GM23248 (cell line): ENCODE results near the gene CYP39A1. TPM values are rescaled to one million over a fixed set of nuclear protein-coding genes. Genes with fewer than 3 reads are reported as not detected.
A peak's percentile ranks its signal among the peaks of the same experiment; 100 is the strongest.

ENCODE experiments used
- DNase-seq: peaks from one replicate; pipeline ENCODE4 v3.0.0-alpha.2; 2015
- H2AFZ ChIP-seq: fragments of 200-600 bp; sonication (generic); 2 replicates; pipeline ENCODE4 v1.6.1; 2016; ENCODE audit warnings: antibody characterized with exemption
- H3F3A ChIP-seq: fragments of 200-600 bp; sonication (generic); 2 replicates; pipeline ENCODE4 v1.6.1; 2016; ENCODE audit warnings: mild to moderate bottlenecking, antibody characterized with exemption, mixed run types; ENCODE audit not compliant: insufficient read depth
- H3K27ac ChIP-seq: fragments of 200-600 bp; sonication (generic); 2 replicates; pipeline ENCODE4 v1.5.1; 2016; ENCODE audit warnings: mild to moderate bottlenecking
- H3K27me3 ChIP-seq: fragments of 200-600 bp; sonication (generic); replicated peaks from 2 replicates; pipeline ENCODE4 v1.6.1; 2016; ENCODE audit warnings: mild to moderate bottlenecking; ENCODE audit not compliant: insufficient read depth
- H3K36me3 ChIP-seq: fragments of 200-600 bp; sonication (generic); 2 replicates; pipeline ENCODE4 v1.6.1; 2016; ENCODE audit warnings: low read depth, mild to moderate bottlenecking
- H3K4me1 ChIP-seq: fragments of 200-600 bp; sonication (generic); 2 replicates; pipeline ENCODE4 v1.6.1; 2016; ENCODE audit warnings: mild to moderate bottlenecking; ENCODE audit not compliant: insufficient read depth
- H3K4me2 ChIP-seq: fragments of 200-600 bp; sonication (generic); one replicate; pipeline ENCODE4 v1.6.1; 2016; ENCODE audit warnings: mild to moderate bottlenecking; ENCODE audit not compliant: unreplicated experiment
- H3K4me3 ChIP-seq: fragments of 200-600 bp; sonication (generic); 2 replicates; pipeline ENCODE4 v1.5.1; 2016; ENCODE audit warnings: mild to moderate bottlenecking
- H3K79me2 ChIP-seq: fragments of 200-600 bp; sonication (generic); 2 replicates; pipeline ENCODE4 v1.6.1; 2016; ENCODE audit warnings: mild to moderate bottlenecking; ENCODE audit not compliant: insufficient read depth
- H3K9ac ChIP-seq: fragments of 200-600 bp; sonication (generic); 2 replicates; pipeline ENCODE4 v1.6.1; 2016; ENCODE audit warnings: mild to moderate bottlenecking
- H3K9me2 ChIP-seq: fragments of 200-600 bp; sonication (generic); 2 replicates; pipeline ENCODE4 v1.6.1; 2016; ENCODE audit warnings: mixed run types, mild to moderate bottlenecking, moderate library complexity; ENCODE audit not compliant: insufficient read depth
- H3K9me3 ChIP-seq: fragments of 200-600 bp; sonication (generic); one replicate; pipeline ENCODE4 v1.6.1; 2017; ENCODE audit warnings: low read depth
- H4K20me1 ChIP-seq: fragments of 200-600 bp; sonication (generic); 2 replicates; pipeline ENCODE4 v1.6.0; 2016; ENCODE audit not compliant: insufficient read depth
- EZH2 ChIP-seq: fragments of 200-600 bp; sonication (generic); IDR thresholded peaks from 2 replicates; pipeline ENCODE4 v1.6.1; 2018; ENCODE audit warnings: antibody characterized with exemption, mild to moderate bottlenecking; ENCODE audit not compliant: insufficient read depth, poor library complexity, severe bottlenecking
- EZH2phosphoT487 ChIP-seq: fragments of 200-600 bp; sonication (generic); IDR thresholded peaks from 2 replicates; pipeline ENCODE4 v1.6.1; 2018; ENCODE audit warnings: antibody characterized with exemption, moderate library complexity, mild to moderate bottlenecking, low read depth; ENCODE audit not compliant: insufficient read depth
- WGBS, 2 experiments: methylation state at CpG; one replicate each; pipeline ENCODE4 v1.1.6; 2015 to 2017; ENCODE audit warnings: low lambda C conversion rate in 2 of 2, low coverage in 1 of 2; ENCODE audit errors: missing lambda C conversion rate in 2 of 2; 5-methylcytosine and 5-hydroxymethylcytosine counted together
- in situ Hi-C: fragments of 300-500 bp; cut with MboI; formaldehyde crosslinking; loops from 2 replicates; pipeline ENCODE4 v1.15.0; 2020
- polyA plus RNA-seq: library from polyadenylated mRNA; unstranded; fragments of >200 nt; fragmentation: Nextera tagmentation; extraction: Ambion mirVana; gene quantifications from 2 replicates; pipeline ENCODE4 v1.2.1, GENCODE V29; 2016
- total RNA-seq: library from RNA; depleted of rRNA; stranded (reverse); fragments of >200 nt; shearing (Covaris generic); gene quantifications from 2 replicates; pipeline ENCODE4 v1.2.3, GENCODE V29; 2014

CYP39A1 gene
- total and polyA plus RNA-seq, 2 experiments from 2014 or later, result 0.46 TPM; not detected in 1

DNA sequence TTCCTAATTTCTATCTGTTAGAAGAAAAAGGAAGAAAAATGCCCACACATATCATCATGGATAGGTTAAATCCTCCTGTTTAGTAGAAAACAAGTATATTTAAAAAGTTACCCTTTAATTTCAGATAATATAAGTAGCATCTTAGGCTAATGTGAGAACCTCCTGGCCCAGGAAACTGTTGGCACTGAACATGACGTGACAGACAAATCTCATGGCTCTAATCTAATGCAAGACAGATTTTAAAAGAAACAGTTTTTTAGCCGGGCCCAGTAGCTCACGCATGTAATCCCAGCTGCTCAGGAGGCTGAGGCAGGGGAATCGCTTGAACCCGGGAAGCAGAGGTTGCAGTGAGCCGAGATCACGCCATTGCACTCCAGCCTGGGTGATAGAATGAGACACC, 22.9 kb downstream of the CYP39A1 start:
- H3K4me2 ChIP-seq, result no peak overlapping the region
- H3K4me3 ChIP-seq, result no peak overlapping the region
- no peak overlapping the region for H3K27ac ChIP-seq
- no peaks in the 10 kb centered on the region for H3K4me1 ChIP-seq
- 52 to 55% methylated on average over 7 of the region's 7 CpGs for WGBS, 2 experiments
- no peak for TF ChIP-seq EZH2phosphoT487
- TF ChIP-seq EZH2, result no peak
- H3K36me3 ChIP-seq, result no peaks in the 10 kb centered on the region
- H3K27me3 ChIP-seq, result no peaks in the 10 kb centered on the region
- no peaks in the 10 kb centered on the region for H4K20me1 ChIP-seq
- in situ Hi-C loops, result no loop called here
- H3F3A ChIP-seq, result no peaks in the 10 kb centered on the region
- H3K9ac ChIP-seq, result no peak overlapping the region
- DNase-seq, result no peak
- no peaks in the 10 kb centered on the region for H3K9me3 ChIP-seq
- no peaks in the 10 kb centered on the region for H3K79me2 ChIP-seq
- H3K9me2 ChIP-seq, result no peaks in the 10 kb centered on the region
- H2AFZ ChIP-seq, result no peak overlapping the region

DNA sequence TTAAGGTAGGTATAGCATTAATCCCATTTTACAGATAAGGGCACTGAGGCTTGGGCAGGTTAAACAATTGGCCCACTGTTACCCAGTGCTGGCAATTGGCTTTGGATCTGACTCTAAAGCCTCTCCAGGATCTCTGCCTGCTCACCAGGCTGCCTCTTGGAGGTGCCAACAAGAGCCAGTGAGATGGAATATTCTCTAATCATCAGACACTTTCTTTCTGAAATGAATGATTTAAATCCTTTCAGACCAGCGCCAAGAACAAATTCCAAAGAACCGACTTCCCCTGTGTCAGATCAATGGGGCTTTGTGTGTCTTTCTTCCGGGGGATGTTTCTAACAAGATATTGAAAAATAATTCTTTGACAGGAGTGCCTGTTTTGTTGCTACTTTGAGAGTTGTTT, 23.6 kb downstream of the CYP39A1 start:
- H3F3A ChIP-seq, result no peaks in the 10 kb centered on the region
- H3K36me3 ChIP-seq, result no peaks in the 10 kb centered on the region
- no peaks in the 10 kb centered on the region for H3K79me2 ChIP-seq
- H3K9me3 ChIP-seq, result no peaks in the 10 kb centered on the region
- H3K4me2 ChIP-seq, result no peak overlapping the region
- H3K27me3 ChIP-seq, result no peaks in the 10 kb centered on the region
- DNase-seq, result no peak
- in situ Hi-C loops, result no loop called here
- H3K9ac ChIP-seq, result no peak overlapping the region
- H3K9me2 ChIP-seq, result no peaks in the 10 kb centered on the region
- no peak overlapping the region for H3K4me3 ChIP-seq
- 67 to 68% methylated on average over 3 of the region's 3 CpGs for WGBS, 2 experiments
- no peaks in the 10 kb centered on the region for H3K4me1 ChIP-seq
- H4K20me1 ChIP-seq, result no peaks in the 10 kb centered on the region
- H3K27ac ChIP-seq, result no peak overlapping the region
- TF ChIP-seq EZH2phosphoT487 (no peak), EZH2 (no peak)
- H2AFZ ChIP-seq, result no peak overlapping the region

DNA sequence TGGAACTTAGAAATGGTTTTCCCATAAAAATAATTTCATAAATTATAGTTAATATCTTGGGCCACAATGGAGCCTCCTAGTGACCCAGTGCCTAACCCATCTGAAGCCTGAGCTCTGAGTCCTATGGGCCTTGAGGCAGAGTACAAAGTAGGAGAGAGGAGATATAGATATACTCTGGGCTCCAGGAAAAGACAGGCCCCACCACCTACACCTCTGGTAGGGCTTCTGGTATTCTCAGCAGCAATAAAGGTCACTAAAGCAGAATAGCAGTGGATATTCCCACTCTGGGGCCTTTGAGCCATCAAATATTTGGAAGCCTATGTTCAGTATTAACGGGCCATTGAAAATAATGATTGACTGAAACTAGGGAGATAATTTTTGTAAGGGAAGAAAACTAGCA, 24.1 kb downstream of the CYP39A1 start:
- no peak overlapping the region for H3K9ac ChIP-seq
- no peaks in the 10 kb centered on the region for H3K36me3 ChIP-seq
- H3K9me3 ChIP-seq, result no peaks in the 10 kb centered on the region
- no peak for DNase-seq
- TF ChIP-seq EZH2 (no peak), EZH2phosphoT487 (no peak)
- no peak overlapping the region for H3K27ac ChIP-seq
- H3K9me2 ChIP-seq, result no peaks in the 10 kb centered on the region
- in situ Hi-C loops, result no loop called here
- H3K4me1 ChIP-seq, result no peaks in the 10 kb centered on the region
- no peak overlapping the region for H3K4me3 ChIP-seq
- WGBS, 2 experiments, result 71 to 83% methylated on average over 1 of the region's 1 CpG
- no peak overlapping the region for H3K4me2 ChIP-seq
- no peaks in the 10 kb centered on the region for H4K20me1 ChIP-seq
- no peaks in the 10 kb centered on the region for H3K79me2 ChIP-seq
- no peaks in the 10 kb centered on the region for H3F3A ChIP-seq
- no peak overlapping the region for H2AFZ ChIP-seq
- no peaks in the 10 kb centered on the region for H3K27me3 ChIP-seq

DNA sequence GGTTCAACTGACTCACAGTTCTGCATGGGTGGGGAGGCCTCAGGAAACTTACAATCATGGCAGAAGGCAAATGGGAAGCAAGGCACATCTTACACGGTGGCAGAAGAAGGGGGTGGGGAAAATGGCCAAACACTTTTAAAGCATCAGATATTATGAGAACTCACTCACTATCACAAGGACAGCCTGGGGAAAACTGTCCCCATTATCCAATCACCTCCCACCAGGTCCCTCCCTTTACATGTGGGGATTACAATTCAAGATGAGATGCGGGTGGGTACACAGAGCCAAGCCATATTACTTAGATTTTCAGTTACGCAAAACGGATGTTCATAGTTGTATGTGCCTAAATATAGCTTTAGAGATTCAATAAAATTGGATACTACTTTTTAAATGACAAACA, 25.6 kb downstream of the CYP39A1 start:
- 85 to 90% methylated on average over 4 of the region's 4 CpGs for WGBS, 2 experiments
- in situ Hi-C loops, result no loop called here

DNA sequence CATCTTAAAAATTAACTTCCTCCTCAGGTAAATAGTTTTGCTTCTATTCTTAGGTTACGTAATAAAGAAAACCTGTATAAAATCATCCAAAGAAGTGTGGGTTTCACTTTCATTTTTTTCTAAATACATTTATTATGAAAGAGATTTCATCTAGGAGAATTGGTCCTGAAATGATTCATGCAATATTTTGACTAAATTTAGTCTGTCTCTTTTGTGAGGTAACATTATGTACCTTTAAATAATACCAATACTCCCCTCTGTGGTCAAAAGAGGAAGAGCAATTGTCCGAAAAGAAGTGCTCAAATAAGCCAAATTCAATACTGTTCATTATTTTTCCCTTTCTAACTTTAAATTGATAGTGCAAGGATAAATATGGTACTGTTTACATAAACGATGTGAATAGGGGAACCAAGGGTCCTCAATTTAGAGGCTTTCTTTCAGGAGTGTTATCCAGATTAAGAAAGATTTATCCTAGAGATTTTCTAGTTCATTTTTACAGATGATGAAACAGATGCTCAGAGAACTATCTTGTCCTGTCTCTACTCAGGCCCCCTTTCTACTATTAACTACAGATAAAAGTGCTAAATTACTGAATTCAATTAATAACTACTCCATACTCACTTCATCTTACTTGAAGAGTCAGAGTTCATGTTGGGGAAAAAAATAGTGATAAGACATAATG, 26.2 kb downstream of the CYP39A1 start:
- Histone ChIP-seq H3K27me3 (no peaks in the 10 kb centered on the region), H3K9me3 (no peaks in the 10 kb centered on the region), H3K27ac (no peak overlapping the region), H3K79me2 (no peaks in the 10 kb centered on the region), H3K36me3 (no peaks in the 10 kb centered on the region), H3K4me2 (peak overlapping the region; percentile 39), H2AFZ (peak overlapping the region; percentile 3; the same call in 1 of the 2 replicates), H3K9me2 (no peaks in the 10 kb centered on the region), H3F3A (no peaks in the 10 kb centered on the region), H3K4me3 (no peak overlapping the region), H4K20me1 (no peaks in the 10 kb centered on the region), H3K4me1 (no peaks in the 10 kb centered on the region), H3K9ac (no peak overlapping the region)
- WGBS, 2 experiments, result 14 to 19% methylated on average over 3 of the region's 3 CpGs
- TF ChIP-seq EZH2, result no peak
- no peak for TF ChIP-seq EZH2phosphoT487
- in situ Hi-C loops, result no loop called here
- peak; percentile 73 for DNase-seq

More for the DNA sequence above, 25.6 kb downstream of the CYP39A1 start:
- Histone ChIP-seq H3K36me3 (no peaks in the 10 kb centered on the region), H3K27ac (no peak overlapping the region), H3K4me2 (no peak overlapping the region), H3K9ac (no peak overlapping the region), H3K79me2 (no peaks in the 10 kb centered on the region), H4K20me1 (no peaks in the 10 kb centered on the region), H3K27me3 (no peaks in the 10 kb centered on the region), H3K9me2 (no peaks in the 10 kb centered on the region), H3F3A (no peaks in the 10 kb centered on the region), H3K4me1 (no peaks in the 10 kb centered on the region), H3K4me3 (no peak overlapping the region), H3K9me3 (no peaks in the 10 kb centered on the region), H2AFZ (0 out of 2 replicates have a peak overlapping the region, but pooled peaks have one; percentile 3)
- DNase-seq, result no peak
- no peak for TF ChIP-seq EZH2
- TF ChIP-seq EZH2phosphoT487, result no peak
